ENCODE results near the gene MAGI2.

GRCh38 chr7:78207269-78207668, 1246.2 kb downstream of the MAGI2 start:
- TF ChIP-seq EZH2phosphoT487 (IDR thresholded peaks at IDR 0.05; ENCODE audit: borderline replicate concordance, low read depth, low read length) (no peak), CTCF (conservative IDR thresholded peaks at IDR 0.05; ENCODE audit: low read length) (no peak)
